Activated T-helper 1 cell treated with Interleukin-2 at 50 U/mL for 16 hours (primary cell): Measurements from ENCODE around the gene FER.
"Not testable (repeated sequence)": the region's sequence is repeated elsewhere in the genome, so short reads cannot be mapped to it uniquely, and the experiment has no call there.

Experiments used
- DNase-seq: peaks from one replicate; pipeline ENCODE4 v3.0.0-alpha.2; 2020; ENCODE audit warnings: low read depth

The FER gene

GRCh38 chr5:108798513-108799265 lies 51.0 kb downstream of the FER start:
- no peak for DNase-seq

- DNase-seq = no peak
Observed at GRCh38 chr5:108801301-108801700, 53.6 kb downstream of the FER start.

GRCh38 chr5:108801776-108802175 lies 54.1 kb downstream of the FER start:
- DNase-seq = no peak

- no peak for DNase-seq
Observed at GRCh38 chr5:108810717-108811116, 63.0 kb downstream of the FER start.

GRCh38 chr5:108813673-108814072 lies 66.0 kb downstream of the FER start:
- no peak for DNase-seq

GRCh38 chr5:108814551-108814950 lies 66.9 kb downstream of the FER start:
- DNase-seq = no peak

GRCh38 chr5:108818613-108819272 lies 71.0 kb downstream of the FER start:
- no peak for DNase-seq

GRCh38 chr5:108820983-108821382 lies 73.3 kb downstream of the FER start:
- DNase-seq = no peak

GRCh38 chr5:108822211-108822947 lies 74.7 kb downstream of the FER start:
- DNase-seq = no peak

GRCh38 chr5:108827131-108827530 lies 79.4 kb downstream of the FER start:
- no peak for DNase-seq

- no peak for DNase-seq
Observed at GRCh38 chr5:108830705-108831276, 83.1 kb downstream of the FER start.

- DNase-seq = no peak
Observed at GRCh38 chr5:108836492-108836891, 88.8 kb downstream of the FER start.

- DNase-seq = not testable (repeated sequence)
Observed at GRCh38 chr5:108842260-108842941, 94.7 kb downstream of the FER start.

- not testable (repeated sequence) for DNase-seq
Observed at GRCh38 chr5:108851129-108851528, 103.4 kb downstream of the FER start.

- no peak for DNase-seq
Observed at GRCh38 chr5:108857905-108858304, 110.2 kb downstream of the FER start.

- DNase-seq = no peak
Observed at GRCh38 chr5:108858959-108859358, 111.3 kb downstream of the FER start.

GRCh38 chr5:108862211-108862610 lies 114.5 kb downstream of the FER start:
- no peak for DNase-seq

GRCh38 chr5:108866097-108866496 lies 118.4 kb downstream of the FER start:
- not testable (repeated sequence) for DNase-seq

- DNase-seq = no peak
Observed at GRCh38 chr5:108867656-108868055, 120.0 kb downstream of the FER start.

GRCh38 chr5:108869066-108869465 lies 121.4 kb downstream of the FER start:
- DNase-seq = no peak

- no peak for DNase-seq
Observed at GRCh38 chr5:108876451-108876850, 128.8 kb downstream of the FER start.

- DNase-seq = no peak
Observed at GRCh38 chr5:108878756-108879155, 131.1 kb downstream of the FER start.
